GM18907 (cell line): Measurements from ENCODE around the gene METTL24.

ENCODE experiments used
- ATAC-seq: cut with Tn5 transposase; IDR thresholded peaks from one replicate; pipeline ENCODE4 v1.9.1; 2021; ENCODE audit warnings: mild to moderate bottlenecking, moderate library complexity; ENCODE audit not compliant: unreplicated experiment

Gene METTL24

DNA sequence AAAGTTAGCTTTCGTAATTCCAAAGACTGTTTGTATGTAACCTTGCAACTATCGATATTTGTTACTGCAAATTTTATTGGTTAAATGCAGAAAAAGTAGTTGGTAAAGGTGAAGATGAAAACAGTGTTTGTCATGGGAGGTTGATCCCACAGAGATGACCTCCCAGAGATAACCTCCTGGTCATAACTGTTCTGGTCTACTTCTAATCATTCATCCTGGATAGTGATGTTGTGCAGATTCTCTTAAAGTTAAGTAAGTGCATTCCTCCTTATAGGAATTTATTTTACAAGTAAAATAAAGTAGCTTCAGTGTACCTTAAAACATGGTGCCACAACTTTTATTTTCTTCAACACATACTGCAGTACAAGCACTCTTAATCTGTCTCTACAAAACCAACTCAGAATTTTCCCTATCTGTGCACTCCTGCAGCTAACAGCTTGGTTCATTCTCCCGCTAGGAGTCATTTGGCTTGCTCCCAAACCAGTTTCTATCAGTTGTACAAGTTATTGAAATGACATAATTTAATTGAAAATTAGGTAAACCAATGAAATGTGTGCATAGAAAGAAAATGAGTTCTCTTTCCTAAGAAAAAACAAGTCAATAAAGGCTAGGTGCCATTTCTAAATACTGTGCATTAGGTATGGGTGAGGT is 19.2 kb downstream of the METTL24 start:
- ATAC-seq: no peak

- no peak for ATAC-seq
These were observed 20.7 kb downstream of the METTL24 start for GRCh38 chr6:110337486-110337885.

GRCh38 chr6:110334423-110335180 is 23.5 kb downstream of the METTL24 start:
- ATAC-seq: no peak

- no peak for ATAC-seq
These were observed 25.9 kb downstream of the METTL24 start for GRCh38 chr6:110332281-110332680.

- ATAC-seq: no peak
These were observed 26.3 kb downstream of the METTL24 start for GRCh38 chr6:110331816-110332215.

GRCh38 chr6:110331390-110331789 is 26.8 kb downstream of the METTL24 start:
- ATAC-seq: no peak

DNA sequence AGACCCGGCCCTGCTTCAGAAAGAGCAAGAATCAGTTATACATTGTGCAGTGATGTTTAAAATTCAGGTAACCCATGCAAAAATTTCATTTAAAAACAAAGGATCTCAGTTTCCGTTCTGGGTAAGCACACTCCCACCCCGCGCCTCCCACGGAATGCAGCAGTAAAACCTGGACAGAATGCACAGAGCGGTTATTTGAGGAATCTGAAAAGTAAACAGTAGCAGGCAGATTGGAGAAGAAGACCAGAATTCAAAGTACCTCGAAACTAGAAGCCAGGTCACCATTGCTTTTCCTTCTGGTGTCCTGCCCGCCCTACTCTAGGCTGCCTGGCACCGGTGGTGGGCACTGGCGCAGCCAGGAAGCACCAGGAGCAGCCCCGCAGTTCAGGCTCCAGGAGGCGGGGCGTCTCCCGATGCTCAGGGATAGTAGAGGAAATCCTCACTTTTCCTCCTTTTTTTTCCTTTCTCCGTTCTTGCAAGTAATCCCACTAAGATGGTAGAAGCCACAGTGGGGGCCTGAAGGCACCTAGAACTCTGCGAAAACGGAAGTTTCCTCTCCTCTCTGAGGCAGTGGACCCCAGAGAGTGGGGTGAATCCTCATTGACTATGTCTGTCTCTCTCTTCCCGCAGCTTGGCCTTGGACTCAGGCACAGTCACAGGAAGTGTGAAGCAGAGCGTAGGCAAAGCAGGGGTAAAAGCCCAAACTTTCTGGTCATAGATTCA is 28.3 kb downstream of the METTL24 start:
- ATAC-seq: no peak

- ATAC-seq: no peak
These were observed 28.8 kb downstream of the METTL24 start for GRCh38 chr6:110329348-110329713.

- ATAC-seq: no peak
These were observed 29.9 kb downstream of the METTL24 start for GRCh38 chr6:110328259-110328658.

DNA sequence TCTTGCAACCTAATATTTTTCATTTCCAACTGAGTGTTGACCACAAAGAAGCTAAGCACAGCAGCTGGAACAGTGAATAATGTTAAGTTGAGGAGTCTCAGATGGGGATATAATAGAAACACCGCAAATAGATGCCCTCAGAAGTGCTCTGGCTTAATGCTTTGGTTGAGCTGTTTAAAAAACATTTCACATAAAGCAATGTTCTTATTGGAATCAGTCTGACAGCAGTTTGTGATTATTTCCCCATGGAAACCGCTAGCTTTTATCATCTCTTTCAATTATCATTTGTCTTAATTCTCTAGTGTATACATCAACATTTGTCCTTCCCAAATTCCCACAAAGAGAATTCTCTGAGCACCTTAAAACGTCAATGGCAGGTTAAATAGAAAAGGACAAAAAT is 30.8 kb downstream of the METTL24 start:
- no peak for ATAC-seq

DNA sequence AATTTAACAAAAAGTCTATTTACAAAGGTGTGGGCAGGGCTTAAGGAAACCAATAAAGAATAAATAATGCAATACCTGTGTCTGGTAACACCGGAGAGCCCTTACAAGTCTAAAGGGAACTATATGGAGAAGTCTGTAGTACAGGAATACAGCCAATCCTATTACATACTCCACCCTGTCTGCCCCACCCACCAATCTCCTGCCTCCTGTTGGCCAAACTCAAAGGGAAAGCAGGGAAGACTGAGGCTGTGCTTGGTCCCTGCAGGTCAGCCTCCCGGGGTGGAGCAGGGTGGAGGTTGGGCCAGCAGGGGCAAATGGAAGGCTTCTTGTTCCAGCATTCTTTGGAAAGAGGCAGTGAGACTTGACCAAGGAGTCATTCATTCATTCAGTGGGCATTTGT is 31.5 kb downstream of the METTL24 start:
- ATAC-seq: no peak

GRCh38 chr6:110326057-110326456 is 32.1 kb downstream of the METTL24 start:
- ATAC-seq: no peak

GRCh38 chr6:110325197-110325596 is 33.0 kb downstream of the METTL24 start:
- no peak for ATAC-seq

DNA sequence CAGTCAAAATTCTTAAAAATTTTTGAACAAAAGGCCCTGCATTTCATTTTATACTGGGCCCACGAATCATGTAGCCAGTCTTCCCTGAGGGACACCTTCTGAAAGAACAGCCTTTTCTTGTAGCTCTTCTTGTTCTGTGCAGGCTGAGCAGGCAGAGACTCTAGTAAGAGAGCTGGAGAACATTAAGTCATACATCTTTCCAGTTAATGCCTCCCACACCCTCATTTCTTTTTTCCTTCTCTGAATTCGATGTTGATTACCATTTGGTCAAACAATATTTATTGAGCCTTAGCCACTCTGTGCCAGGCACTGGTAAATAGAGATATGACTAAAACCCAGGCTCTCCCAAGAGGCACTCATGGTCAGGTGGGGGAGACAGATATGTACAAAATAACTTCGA is 33.6 kb downstream of the METTL24 start:
- no peak for ATAC-seq

DNA sequence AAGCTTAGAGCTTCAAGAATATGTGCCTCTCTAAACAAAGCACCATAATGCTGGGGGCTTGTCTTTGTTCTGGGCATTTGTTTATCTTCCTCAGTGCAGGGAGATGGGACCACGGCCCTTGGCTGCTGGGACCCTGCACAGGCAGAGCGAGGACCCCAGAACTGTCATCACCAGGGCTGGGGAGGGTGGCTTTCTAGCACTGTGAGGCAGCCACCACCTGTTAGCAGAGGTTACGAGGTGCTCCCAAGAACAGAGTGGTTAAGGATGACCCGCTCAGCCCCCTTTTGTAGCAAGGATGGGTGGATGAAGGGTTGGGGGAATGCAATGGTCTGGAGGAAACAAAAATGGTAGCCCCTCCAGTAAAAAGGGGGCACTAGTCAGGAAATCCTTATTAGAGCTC is 34.9 kb downstream of the METTL24 start:
- ATAC-seq: no peak

DNA sequence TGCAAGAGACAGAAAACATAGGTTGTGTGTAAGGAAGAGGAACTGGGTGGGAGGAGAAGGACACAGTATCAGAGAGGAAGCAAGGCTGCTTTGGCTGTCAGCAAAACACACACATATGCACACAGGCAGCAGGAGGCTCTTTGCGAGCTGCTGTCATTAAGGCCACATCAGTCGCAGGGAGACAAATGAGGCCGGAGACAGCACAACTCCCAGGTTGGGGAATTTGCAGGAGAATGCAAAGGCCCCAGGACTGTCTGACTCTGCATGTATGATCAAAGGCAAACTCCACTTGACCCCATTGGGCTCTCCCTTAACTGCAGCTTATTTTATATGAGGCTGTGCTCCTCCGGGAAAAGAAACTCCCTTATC is 35.3 kb downstream of the METTL24 start:
- ATAC-seq: no peak

DNA sequence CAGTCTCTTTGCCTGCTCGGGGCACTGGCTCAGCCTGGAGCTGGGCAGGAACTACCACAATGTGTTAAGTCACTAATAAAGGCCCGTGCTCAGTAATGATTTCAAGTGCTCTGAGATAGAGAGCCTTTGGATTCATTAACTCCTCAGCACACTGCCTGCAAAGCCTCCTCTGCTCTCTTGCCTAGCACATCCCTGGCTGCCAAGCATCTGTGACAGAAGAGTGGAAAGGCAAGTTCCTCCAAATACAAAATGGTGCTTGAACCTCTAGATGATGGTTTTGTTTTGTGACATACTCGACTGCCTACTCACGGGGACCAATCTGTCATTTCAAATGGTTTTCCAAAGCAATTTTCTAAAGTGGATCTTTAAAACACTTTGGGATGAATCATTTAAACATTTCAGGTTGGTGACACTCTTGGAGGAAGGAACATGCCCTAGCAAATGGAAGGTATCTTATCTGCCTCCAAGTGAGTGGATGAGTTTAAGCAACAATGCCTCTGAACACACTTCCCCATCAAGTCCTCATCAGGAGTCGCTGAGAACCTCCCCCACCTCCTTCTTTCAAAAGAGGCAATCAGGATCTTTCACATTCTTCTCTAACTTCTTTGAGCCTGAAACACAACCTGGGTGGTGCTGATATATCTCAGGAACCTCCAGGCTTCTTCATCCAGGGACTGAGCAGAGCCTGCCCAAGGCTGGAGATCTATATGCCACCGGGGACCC is 35.8 kb downstream of the METTL24 start:
- no peak for ATAC-seq

DNA sequence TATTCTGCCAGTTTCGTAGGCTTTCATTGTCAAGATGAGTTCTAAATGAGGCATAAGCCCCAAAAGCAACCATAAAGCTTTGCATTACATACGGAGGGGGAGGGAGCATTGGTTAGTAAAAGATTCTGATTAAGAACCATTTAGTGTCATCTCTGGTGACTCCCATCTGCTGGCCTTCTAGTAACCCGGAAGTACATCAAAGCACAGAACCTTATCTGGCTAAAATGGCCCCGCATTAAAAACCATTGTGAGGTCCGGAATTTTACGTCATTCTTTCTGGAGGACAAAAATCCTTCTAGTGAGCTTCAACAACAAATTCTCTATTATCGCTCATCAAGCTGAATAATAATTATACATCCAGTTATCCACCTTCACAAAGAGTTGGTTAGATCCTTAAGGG is 37.8 kb downstream of the METTL24 start:
- no peak for ATAC-seq

GRCh38 chr6:110319843-110320242 is 38.3 kb downstream of the METTL24 start:
- no peak for ATAC-seq

DNA sequence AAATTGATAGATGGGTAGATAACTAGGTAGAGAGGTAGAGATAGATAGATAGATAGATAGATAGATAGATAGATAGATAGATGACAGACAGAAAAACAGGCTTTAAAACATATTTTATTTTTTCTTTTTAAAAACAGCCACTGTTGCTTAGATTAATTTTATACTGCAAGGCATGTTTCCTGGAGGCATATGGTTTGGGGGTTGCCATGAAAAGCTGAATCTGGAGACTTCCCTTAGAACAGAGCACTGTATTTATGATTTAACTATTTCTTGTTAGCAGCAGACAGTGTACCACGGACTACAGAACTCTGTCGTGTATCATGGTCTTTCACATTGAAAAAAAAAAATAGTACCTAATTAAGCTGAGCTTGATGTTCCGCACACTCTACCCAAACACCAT is 38.8 kb downstream of the METTL24 start:
- no peak for ATAC-seq

- ATAC-seq: no peak
These were observed 39.2 kb downstream of the METTL24 start for GRCh38 chr6:110318971-110319370.
